GDM1 (cell line): ENCODE results near the gene MEGF11.

Experiments used
- DNase-seq: peaks from one replicate; lab custom pipeline; 2025; lab: John Stamatoyannopoulos, UW

MEGF11 gene

DNA sequence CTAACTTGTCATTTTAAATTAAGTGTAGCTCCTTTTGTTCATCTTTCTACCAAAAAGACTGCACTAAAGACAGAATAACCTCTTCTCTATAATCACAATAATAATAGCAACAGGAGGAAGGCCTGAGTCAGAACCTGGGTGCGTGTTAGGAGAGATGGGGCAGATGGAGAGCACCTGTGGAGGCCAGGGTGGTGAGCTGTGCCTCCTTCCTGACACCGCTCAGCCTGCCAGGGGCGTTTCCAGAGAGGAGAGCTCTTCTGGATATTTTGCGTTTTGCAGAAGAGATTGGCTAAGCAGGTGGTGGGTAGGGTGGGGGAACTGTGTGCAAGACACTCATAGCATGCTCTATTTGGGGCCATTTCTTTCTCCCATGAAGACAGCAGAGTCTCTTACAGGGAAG, 83.5 kb downstream of the MEGF11 start:
- DNase-seq: no peak

DNA sequence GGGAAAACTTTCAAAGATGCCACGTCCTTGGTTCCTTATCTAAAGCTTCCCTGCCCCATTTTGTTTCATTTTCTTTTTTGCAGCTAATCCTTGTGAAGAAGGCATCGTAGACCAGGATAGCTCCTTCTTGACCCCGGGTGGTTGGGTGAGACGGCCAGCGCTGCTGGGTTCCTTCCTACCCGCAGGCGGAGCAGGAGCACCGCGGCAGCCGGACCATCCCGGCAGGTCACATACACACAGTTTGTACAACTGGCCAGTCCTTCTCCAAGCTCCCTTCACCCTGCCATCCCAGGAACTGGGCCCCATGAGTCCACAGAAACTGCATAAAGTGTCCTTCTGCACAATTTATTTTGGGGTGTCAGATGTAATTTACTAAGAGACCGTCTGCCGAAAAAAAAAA, 83.9 kb downstream of the MEGF11 start:
- DNase-seq: no peak

DNA sequence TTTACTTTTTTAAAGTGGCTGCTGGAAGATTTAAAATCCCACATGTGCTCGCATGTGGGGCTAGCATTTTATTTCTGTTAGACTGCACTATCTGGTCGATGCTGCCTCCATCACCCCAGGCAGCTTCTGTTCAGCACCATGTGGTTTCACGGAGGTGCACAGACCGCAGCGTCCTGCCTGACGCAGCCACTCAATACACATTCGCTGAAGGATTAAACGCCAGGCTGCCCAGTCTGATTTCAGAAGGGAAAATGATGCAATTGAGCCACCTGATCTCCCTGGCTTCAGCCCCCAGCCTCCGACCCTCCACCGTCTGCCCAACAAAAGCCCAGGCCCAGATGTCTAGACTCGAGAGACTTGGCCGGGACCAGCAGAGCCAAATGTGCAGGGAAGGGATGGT, 84.5 kb downstream of the MEGF11 start:
- DNase-seq: no peak

DNA sequence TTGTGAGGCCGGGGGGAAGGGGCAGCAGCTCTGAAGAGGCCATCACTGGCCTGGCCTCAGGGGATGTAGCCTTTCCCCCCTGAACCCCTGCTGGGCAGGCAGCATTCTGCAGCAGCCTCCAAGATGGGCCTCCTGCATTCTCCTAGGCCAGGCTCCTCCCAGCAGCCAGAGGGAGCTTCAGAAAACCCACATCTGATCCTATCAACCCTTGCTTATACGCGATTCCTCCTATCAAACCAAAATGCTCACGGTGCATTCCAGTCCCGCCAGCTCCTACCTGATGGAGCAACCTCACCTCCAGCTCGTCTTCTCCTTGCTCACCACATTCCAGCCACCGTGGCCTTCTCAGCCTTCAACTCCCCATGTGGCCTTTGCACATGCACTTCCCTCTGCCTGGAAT, 85.7 kb downstream of the MEGF11 start:
- DNase-seq: no peak

DNA sequence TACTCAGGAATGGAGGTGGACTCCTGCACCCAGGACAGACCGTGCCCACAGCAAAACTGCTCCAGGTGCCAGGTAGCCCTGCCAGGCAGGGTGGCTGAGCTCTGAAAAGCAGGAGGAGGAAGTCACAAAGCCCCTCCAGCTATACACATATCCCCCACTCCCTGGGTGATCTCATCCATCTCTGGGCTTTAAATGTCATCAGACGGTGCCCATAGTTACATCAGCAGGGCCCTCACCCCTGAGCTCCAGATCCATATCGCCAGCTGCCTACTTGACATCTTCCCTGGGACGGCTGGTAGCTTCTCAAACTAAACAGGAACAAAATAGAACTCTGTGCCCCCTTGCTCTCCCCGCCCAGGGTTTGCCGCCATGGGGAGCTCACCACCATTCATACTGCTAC, 87.7 kb downstream of the MEGF11 start:
- DNase-seq: no peak

DNA sequence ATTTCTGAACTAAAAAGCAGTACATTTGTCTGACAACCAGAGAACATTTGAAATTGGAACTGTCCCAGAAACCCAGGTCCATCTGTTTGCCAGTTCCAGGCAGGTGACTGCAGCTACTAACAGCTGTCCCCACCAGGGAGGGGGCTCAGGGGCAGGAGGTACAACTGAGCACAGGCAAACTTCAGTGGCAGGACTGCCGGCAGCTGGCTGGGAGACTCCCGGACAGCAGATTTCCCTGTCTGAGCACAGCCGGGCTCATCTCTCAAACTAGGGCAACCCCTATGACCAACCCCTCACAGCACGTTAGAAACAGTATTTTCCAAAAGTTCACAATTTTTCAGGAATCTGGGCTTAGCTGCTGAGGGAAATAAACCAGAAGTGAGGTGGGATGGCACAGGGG, 88.8 kb downstream of the MEGF11 start:
- DNase-seq: no peak

DNA sequence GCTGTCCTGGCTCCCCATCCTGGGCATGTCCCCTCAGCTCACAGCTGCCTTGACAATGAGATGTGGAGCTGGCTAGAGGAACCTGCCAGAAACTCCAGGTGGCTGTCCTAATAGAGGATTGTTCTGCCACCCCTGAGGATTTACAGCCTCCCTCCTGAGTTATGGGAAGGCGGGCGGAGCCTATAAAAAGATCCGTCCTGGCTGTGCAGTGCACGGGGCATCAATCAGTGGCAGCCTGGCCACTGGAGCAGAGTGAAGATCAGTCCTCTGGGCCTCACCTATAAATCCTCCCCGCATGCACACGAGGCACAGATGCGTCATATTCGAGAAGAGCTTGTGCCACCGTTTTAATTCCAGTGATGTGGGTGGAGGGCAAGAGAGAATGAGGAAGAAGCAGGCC, 90.0 kb downstream of the MEGF11 start:
- no peak for DNase-seq

DNA sequence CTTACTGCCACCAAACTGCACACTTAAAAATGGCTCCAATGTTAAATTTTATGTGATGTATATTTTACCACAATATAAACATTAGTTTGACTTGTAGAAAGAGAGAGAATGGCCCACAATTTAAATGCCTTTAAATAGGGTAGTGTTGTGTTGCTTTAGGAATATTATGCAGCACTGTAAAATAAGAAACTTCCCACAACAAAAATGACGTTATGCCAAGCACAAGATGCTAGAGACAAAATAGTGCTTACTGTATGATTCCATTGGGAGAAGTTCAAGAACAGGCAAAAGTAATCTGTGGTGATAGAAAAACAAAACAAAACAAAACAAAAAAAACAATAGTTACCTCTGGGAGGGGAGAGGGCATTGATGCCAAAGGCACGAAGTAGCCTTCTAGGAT, 91.3 kb downstream of the MEGF11 start:
- DNase-seq: no peak

DNA sequence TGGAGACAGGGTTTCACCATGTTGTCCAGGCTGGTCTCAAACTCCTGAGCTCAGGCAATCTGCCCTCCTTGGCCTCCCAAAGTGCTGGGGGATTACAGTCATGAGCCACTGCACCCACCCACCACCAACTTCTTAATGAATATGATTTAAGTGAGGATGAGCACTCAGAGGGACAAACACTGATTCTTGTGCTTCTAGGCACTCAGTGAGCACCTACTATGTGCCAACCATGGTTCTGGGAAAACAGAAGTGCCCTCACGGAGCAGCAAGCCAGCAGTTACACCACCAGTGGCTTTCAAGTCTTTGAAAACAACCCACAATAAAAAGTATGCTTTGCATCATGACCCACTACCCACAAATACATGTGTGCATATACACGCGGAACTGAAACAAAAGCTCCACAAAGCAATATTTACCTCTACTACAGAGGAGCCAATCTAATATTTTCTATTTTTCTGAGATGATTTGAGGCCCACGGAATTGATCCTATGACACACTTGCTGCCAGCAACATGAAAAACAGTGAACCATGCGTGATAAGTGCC, 91.9 kb downstream of the MEGF11 start:
- DNase-seq: no peak

DNA sequence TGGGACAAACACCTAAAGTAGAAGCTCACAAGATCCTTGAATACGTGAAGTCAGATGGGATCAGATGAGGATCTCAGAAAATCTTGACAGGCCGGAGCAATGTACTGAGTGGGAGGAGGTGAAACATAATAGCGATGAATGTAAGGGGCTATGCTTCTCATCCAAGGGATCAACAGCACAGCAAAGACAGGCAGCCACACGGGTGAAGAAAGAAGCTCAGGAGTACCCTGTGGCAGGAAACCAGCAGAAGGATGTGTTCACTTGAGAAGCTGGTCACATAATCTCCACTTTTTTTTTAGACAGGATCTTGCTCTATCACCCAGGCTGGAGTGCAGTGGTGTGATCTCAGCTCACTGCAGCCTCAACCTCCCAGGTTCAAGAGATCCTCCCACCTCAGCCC, 92.4 kb downstream of the MEGF11 start:
- DNase-seq: no peak

DNA sequence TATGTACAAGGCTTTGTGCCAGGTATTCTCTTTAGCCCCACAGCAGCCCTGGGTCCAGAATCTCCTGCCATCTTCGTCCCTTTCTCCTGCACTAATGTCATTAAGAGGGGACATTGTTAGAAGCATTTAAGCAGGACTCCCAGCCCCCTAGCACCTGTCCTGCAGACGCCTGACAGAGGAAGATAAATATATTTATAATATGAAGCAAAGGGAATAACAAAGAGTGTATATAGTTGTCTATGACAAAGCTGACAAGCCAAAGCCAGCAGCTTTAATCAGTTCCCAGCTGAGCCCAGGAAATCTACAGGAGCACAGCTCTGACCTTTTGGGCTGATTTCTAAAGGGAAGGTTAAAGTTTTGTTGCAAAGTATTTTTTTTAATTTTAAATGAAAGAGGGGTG, 96.0 kb downstream of the MEGF11 start:
- DNase-seq: no peak

DNA sequence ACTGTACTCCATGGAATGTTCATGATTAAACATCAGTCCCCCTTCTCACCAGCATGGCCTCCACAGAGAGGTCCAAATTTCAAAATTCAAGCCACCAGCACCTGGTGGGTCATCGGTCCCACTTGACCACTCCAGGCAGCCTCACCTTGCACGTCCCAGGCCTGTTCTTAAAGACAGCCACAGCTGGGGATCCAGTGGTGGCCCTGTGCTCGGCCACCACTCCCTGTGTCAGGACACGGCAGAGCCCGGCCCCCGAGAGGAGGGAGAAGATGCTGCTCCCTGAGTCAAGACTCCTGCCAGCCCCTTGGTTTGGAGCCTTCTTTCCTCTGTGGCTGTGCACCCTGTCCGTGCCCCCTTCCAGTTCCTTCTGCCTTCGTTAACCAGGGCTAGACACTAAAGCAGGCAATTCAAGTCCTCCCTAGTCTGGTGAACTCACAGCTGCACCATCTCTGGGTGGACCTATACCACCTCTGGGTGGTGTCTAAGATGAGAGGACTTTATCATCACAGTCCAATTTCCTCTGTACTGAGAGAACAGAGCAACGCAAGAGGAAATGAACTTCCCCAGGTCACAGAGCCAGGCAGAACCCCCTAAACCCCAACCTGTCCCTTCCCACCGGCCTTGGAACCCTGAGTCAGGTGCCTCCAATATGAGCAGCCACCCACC, 97.1 kb downstream of the MEGF11 start:
- no peak for DNase-seq

DNA sequence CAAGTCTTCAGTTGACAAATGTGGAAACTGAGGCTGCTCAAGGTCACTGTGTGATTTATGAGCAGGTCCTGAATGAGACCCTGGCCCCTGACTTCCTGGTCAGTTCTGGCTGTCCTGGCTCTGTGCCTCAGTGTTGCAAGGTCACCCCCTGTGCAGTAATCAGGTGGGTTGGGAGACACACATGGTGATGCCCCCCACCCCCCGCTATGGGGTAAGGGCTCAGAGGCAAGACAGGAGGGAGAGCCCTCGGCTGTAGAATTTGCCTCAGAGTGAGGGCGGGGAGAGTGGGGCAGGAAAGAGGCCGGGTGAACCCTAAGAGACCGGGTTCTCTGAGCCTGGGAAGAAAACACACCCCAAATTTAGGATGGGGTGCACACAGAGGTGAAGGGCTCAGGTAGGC, 98.5 kb downstream of the MEGF11 start:
- DNase-seq: no peak

DNA sequence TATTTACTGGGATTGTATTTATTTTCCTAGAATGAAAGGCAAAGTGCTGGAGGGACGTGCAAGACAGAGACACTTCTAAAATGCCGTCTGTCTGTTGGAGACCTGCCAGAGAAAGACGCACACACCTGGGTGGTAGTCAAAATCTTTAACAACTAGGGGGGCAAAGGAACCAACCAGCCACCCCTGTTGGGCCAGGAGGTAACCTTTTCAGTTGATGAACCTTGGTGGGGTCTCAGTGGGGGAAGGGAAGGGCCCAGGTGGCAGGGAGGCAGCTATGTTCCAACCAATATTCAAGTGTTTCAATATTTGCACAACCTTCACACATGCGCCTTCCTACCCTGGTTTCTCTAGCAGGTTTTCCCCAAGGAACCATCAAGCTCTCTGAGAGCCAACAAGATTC, 99.0 kb downstream of the MEGF11 start:
- DNase-seq: no peak

DNA sequence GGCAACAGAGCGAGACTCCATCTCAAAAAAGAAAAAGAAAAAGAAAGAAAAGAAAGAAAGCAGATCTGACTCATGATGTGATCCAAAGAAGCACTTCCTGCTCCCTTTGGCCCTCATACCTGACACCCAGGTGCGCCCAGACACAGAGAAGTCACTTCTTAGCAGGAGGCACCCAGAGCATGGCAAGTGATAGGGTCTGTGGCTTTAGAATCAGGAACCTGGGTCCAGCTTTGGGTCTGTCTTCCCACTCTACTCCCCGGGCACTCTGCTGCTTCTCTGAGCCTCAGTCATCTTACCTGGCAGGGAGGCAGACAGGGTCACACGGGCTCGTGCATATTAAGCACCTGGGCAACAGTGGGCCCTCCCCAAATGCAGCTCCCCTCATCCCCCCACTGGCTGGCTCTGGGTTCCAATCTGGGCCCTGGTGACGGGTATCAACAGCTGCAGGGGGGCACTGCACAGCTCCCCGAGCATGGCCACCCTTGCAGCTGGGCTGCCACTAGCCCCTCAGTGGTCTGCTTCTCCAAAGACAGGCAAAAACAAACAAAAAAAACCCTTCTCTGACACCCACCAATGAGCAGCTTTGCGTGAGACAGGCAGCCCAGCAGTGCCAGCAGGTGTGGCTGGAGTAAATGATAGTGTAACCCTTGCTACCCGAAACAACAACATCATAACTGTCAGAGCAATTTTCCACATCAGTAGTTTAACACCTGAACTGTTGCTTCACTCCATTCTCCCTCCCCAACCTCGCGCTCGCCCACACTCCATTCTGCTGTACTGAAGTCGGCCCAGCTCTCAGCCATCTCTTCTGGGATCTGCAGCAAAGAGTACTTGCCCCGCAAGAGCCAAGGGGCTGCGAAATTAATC, 99.8 kb downstream of the MEGF11 start:
- DNase-seq: no peak

DNA sequence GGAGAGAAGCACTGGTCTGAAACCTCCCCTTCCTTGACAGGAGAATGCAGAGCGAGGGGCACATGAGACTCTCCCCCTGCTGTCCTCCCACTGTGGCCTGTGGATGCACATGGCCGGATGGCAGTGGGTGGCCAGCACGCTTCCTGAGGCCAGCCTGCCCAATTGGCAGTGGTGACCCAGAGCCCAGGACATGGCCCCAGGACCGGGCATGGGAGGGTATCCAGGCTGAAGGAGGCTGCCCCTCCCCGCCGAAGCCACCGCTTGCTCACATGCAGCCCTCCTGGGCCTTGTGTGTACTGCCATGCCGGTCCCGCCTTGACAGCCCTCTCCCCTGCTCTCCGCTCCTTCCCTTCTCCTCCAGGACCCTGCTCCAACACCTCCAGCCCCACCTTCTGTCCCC, 100.9 kb downstream of the MEGF11 start:
- no peak for DNase-seq

DNA sequence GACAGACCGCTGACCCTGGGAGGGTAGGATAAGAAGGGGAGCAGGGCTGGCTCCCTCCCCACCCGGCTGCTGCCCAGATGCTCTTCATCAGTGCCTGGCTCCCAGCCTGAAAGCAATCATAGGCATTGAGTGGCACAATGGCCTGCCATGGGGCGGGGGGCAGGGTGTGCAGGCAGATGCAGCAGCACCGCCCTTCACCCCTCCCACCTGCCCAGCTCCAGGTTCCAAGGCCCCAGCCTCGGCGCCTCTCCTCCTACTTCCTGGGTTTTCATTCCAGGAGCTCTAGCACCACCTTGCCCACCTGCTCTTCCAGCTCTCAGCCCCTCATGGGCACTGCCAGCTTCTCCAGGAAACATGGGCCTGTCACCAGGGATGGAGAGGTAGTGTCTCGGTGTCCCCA, 101.7 kb downstream of the MEGF11 start:
- DNase-seq: no peak

DNA sequence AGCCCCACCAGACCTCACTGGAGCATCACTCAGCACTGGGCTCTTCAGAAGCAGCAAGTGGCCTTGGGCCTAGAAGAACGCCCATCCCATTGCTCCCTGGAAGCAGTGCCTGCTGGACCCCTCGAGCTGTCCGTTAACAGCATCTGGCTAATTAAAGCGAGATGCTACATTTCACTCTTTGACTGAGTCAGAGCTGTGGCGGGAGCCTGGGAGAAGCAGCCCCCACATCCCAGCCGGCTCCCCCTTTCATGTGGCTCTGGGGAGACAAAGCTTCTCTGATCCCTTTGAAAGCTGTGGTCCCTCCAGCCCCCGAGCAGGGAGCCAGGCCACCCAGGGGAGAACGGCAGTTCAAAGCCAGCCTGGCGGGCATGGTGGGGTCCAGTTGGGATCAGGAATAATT, 103.7 kb downstream of the MEGF11 start:
- DNase-seq: no peak

DNA sequence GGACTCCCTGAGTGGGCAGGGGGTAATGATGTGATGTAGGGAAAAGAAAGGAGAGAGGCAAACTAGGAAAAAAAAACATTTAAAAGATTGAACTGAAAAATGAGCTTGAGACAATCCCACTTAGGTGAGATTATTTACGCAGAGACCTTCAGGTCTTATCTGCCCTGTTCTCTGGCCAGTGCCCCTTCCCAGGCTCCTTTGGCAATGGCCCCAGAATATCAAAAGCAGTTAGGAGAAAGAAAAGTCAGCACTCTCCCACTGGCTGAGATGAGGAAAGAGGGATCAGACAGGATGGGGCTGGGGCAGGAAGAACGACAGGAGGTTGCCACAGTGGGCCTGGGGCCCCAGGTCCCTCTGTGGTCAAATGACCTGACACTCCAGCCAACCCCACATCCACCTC, 105.4 kb downstream of the MEGF11 start:
- DNase-seq: no peak

DNA sequence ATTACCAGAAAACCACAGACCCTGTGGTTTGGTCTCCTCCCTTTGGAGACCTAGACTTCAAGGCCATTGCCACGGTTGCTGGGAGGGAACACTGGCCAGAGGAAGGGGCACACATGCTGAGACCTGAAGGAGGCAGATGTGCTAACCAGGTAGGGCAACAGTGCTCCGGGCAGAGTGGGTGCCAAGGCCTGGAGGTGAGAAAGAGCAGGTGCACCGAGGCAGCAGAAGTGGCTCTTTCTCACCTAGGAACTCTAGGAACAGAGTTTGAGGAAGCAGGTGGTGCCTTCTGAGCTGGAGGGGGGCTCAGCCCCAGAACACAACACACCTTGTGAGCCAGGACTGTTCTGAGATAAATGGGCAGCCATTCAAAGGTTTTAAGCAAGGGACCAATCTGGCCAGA, 106.1 kb downstream of the MEGF11 start:
- DNase-seq: no peak

DNA sequence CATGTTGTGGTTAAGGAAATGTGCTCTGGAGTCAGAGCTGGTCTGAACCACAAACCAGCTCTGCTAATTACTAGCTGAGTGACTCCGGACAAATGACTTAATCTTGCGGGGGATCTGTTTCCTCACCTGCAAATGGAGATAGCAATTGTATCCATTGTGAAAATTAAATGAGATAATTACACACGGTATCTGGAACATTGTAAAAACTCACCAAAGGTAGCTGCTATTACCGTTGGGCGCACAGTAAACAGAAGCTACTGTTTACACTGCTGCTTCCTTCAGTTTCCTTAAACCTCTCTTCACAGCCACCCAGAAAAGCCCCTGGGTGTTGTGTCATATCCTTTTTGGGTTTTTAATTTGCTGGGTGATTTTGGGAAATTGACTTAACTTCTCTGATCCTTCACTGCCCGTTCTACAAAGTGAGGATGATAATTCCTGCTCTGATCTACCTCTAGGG, 107.8 kb downstream of the MEGF11 start:
- DNase-seq: no peak

DNA sequence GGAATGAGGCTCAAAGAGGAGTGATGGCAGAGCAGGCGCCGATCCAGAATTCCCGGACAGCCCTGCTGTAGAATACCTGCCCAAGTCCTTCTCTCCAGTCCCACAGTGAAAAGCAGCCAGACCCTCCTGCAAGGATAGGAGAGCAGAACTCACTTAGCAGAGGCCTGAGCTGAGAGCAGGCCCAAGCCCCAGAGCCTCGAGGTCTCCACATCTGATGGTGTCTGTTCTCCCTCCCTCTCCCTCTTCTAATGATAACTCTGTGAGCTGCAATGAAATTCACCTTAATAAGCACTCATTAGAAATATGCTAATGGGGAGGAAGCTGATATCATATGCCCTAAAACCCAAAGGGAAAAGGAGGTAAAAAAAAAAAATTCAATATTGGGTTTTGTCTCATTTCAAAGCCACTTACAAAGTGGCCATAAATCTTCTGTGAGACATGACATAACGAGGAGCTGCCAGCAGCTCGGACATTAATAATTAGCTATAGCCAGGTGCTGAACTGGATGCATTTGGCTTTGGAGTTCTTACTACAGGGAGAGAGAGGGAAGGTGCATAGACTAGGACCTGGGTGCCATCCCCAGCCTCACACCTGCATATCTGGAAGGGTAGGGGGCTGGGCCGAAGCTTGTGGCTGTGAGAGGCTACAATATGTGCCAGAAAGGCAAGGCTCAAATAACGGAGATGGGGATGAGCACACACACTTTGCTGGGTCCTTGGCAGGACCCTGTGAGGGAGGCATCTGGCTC, 108.4 kb downstream of the MEGF11 start:
- DNase-seq: no peak

DNA sequence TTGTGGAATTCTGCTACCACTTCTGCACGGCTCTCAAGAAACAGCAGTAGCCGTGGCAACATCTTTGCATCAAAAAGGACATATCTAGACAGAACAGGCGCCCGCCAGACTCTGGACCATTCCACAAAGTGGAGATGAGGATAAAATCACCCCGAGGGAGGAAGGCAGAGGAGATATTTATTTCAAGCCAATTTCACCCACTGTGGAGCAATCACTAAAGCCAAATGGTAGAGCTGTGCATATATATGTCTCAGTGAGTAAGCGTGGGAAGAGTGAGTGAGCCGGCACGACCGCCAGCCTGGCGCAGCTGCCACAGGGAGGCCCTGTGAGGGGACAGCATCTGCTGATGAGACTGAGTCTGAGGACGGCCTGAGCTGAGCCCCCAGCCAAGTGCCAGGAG, 111.3 kb downstream of the MEGF11 start:
- DNase-seq: no peak
